HL-60 (cell line): ENCODE data around the gene ANKRD23.

ENCODE experiments used
- DNase-seq, 2 experiments: peaks; one replicate each; pipeline ENCODE4 v3.0.0-alpha.2; 2010 to 2020; ENCODE audit warnings: low read depth in 1 of 2, low spot score in 1 of 2
- H3K27ac ChIP-seq: fragments of 250-450 bp; sonication (Bioruptor Pico); replicated peaks from 2 replicates; pipeline ENCODE4 v1.5.1; 2020; ENCODE audit warnings: mild to moderate bottlenecking, moderate library complexity
- H3K27me3 ChIP-seq: fragments of 250-450 bp; sonication (Bioruptor Pico); 2 replicates; pipeline ENCODE4 v1.5.1; 2021; ENCODE audit warnings: mild to moderate bottlenecking, moderate library complexity; ENCODE audit not compliant: insufficient read depth, poor library complexity, severe bottlenecking
- H3K4me3 ChIP-seq: replicated peaks from 2 replicates; pipeline ENCODE4 v1.5.1; 2011; ENCODE audit warnings: mild to moderate bottlenecking, control low read depth, low read length; ENCODE audit not compliant: insufficient read depth
- CTCF ChIP-seq: IDR thresholded peaks from one replicate; pipeline ENCODE4 v1.5.1; 2011; ENCODE audit warnings: low read length, control low read depth, inconsistent platforms; ENCODE audit not compliant: insufficient read depth
- GABPA ChIP-seq: IDR thresholded peaks from 2 replicates; pipeline ENCODE4 v1.6.1; 2012; ENCODE audit warnings: low read depth
- POLR2AphosphoS5 ChIP-seq: IDR thresholded peaks from 2 replicates; pipeline ENCODE4 v1.6.1; 2012; ENCODE audit warnings: low read depth
- REST ChIP-seq: IDR thresholded peaks from 2 replicates; pipeline ENCODE4 v1.6.1; 2012; ENCODE audit warnings: low read depth; ENCODE audit not compliant: insufficient replicate concordance
- SPI1 ChIP-seq: IDR thresholded peaks from 2 replicates; pipeline ENCODE4 v1.6.1; 2012; ENCODE audit warnings: low read depth, mild to moderate bottlenecking, borderline replicate concordance

The ANKRD23 gene

DNA sequence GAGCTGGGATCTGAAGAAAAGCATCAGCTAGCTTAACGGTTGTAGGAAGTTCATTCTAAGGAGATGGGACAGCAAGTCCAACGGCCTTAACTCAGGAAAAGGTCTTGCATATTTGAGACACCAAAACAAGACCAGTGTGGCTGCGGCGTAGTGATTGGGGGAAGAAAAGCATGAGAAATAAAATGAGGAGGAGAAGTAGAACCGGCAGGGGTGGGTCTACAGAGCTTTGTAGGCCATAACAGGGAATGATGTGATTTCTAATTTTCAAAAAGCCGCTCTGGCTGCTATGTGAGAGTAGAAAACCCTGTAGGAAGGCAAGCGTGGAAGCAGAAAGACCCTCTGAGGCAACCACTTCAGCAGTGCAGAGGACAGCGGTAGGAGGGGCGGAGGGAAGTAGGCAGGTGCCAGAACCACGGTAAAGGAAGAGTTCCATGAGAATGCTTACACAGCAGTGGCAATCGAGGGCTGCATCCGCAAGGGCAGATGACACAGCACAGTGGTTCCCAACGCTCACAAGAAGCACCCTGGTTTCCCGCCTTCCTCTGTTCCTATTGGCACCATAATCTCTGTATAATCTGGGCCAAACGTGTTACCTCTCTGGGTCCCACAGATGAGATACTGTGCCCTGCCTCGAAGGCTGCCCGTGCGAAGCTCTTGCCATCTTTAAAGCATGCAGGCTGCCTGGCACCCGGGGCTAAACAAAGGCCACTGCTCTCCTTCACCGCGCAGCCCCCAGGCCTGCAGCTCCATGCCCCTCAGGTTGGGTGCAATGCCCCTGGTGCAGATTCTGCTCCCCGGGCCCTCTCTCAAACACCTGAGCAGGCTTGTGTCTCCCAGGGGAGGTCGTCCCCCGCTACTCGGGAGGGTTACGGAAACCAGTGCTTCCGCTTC lies 13.2 kb upstream of the ANKRD23 start:
- H3K27ac ChIP-seq = peak overlapping the region; percentile 84
- H3K27me3 ChIP-seq = no peaks in the 10 kb centered on the region
- H3K4me3 ChIP-seq = peak overlapping the region; percentile 82
- TF ChIP-seq GABPA (no peak), SPI1 (no peak), REST (no peak), POLR2AphosphoS5 (no peak), CTCF (no peak)
- peak in 1 of 2 experiments; percentile 59 for DNase-seq

- H3K27me3 ChIP-seq = no peaks in the 10 kb centered on the region
- H3K27ac ChIP-seq = no peak overlapping the region
- H3K4me3 ChIP-seq = no peak overlapping the region
- TF ChIP-seq POLR2AphosphoS5 = no peak
- no peak for TF ChIP-seq SPI1
- TF ChIP-seq GABPA = no peak
- no peak for TF ChIP-seq CTCF
- no peak for TF ChIP-seq REST
- DNase-seq = no peak
Observed at GRCh38 chr2:96853321-96853720, 9.5 kb upstream of the ANKRD23 start.

GRCh38 chr2:96852667-96853066 lies 8.8 kb upstream of the ANKRD23 start:
- DNase-seq = no peak
- Histone ChIP-seq H3K4me3 (no peak overlapping the region), H3K27me3 (no peaks in the 10 kb centered on the region), H3K27ac (no peak overlapping the region)
- TF ChIP-seq REST = no peak
- no peak for TF ChIP-seq POLR2AphosphoS5
- TF ChIP-seq GABPA = no peak
- TF ChIP-seq SPI1 = no peak
- no peak for TF ChIP-seq CTCF
